NCI-H2171 treated with DMSO at 0.1 percent for 48 hours (cell line): Measurements from ENCODE around the gene ARID1B.
"Not testable (repeated sequence)": the region's sequence is repeated elsewhere in the genome, so short reads cannot be mapped to it uniquely, and the experiment has no call there.

ENCODE experiments used
- DNase-seq: peaks from one replicate; lab custom pipeline; 2025; lab: John Stamatoyannopoulos, UW

The ARID1B gene

DNA sequence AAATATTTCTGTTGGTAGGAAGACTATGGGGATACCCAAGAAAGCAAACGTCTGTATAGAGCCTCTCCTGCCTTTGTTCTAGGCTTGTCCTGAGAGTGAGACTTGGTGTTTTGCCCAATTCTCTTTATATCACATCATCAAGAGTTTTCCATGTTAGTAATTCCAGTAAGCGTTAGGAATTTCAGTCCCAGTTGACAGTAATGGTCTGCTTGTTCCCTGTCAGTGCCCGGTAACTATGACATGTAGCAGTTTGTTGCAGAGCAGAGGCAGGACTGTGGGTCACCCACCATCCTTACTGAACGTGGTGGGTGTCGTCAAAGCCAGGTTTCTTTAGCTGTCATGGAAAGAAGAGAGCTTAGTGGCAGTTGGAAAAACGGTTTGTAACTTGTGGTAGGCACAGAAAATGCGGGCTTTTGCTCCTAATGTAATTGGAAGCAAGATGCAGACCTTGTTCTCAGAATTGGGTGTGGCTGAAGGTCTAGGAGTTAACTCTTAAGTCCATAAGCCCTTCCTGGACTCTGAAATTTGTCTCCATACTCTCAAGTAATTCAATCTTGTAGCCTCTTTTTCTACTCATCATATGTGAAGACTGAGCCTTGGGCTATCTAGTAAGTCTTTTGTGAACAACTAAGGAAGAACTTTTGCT, 357.3 kb downstream of the ARID1B start:
- no peak for DNase-seq

DNA sequence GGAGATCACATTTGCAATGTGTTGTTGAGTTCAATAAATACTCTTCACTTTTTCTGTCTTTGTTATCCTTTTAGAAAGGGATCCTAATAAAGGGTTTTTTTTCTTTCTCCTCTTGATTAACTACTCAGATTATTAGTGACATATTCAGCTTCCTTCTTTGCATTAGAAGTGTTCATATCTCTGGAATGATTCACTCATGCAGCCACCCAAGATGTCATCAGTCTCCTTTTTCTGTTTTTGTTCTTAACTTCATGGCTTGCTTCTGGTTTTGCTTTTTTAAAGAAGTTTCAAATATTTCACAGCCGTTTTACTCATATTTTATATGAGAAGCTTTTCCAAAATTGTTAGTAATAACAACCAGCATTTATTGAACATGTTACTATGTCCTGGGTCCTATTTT, 358.5 kb downstream of the ARID1B start:
- DNase-seq, result no peak

DNA sequence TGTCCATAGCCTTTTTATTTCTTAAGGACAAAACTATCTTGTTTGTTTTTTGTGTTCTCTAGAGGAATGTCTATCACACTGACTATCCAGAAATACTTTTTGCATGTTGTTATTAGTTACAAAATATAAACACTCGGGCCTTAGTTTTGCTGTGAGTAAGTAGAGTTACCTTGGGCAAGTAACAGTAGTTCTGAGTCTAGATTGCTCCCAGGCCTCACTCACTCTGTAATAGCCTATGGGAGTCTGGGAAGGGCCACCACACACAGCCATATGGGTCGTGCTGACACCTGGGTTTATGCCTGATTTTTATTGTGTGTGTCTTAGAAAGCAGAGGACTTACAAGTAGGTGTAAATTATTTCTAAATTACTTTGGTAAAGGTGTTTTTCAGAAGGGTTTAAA, 360.3 kb downstream of the ARID1B start:
- no peak for DNase-seq

DNA sequence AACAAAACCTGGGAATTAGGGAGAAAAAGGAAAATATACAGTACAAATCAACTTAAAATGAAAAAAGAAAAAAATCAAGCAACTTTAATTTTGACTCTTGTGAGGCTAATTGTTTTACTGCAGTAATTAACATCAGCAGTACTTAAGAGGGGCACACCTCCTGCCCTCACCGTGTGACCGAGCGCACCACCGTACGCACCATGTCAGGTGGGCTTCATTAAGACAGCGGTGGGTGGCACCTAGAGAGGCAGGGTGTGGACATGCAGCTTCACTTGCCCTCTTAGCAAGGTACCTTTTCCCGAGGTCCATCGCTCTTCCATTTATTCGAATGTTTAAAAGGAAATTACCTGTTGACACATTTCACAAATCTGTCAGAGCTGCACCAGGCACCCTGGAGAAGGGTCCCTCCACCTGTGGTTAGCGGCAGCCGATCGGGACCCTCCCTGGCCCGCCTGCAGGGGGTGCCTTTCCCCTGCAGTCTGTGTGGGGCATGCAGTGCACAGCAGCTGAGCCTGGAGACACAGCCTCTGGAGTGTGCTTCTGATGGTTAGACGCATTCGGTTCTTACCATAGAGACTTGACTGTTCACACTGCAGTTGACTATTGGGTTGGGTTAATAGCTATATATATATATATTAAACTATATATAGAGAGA, 362.0 kb downstream of the ARID1B start:
- DNase-seq, result no peak

DNA sequence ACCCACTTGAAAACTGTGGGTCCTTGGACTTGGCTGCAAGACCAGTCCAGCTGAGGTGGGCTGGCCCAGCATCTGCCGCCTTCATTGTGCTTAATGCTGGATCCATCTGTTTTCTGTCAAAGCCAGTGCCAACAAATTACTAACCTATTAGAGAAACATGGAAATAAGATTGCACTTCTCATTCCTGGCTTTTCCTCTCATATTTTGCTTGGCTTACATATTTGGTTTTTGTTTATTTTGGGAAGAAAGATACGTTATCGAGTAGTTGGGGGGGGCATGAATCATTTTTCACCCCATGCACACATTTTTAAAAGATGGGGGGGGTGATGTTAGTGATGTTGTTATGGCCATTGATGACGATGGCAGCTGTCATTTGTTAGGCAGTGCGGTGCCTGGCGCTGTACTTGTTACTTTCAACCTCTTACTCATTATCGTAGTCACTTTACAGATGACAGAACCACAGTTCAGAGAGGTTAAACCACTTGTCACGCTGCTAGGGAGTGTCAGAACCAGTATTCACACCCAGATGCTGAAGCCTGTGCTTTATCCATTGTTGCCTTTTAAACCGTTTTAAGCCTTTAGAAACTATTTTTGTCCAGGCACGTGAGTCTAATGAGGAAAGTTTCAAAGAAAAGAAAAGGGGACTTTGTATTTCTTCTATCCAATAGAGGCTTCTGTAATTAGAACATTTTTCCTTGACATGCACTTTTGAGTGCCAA, 366.2 kb downstream of the ARID1B start:
- DNase-seq, result no peak

DNA sequence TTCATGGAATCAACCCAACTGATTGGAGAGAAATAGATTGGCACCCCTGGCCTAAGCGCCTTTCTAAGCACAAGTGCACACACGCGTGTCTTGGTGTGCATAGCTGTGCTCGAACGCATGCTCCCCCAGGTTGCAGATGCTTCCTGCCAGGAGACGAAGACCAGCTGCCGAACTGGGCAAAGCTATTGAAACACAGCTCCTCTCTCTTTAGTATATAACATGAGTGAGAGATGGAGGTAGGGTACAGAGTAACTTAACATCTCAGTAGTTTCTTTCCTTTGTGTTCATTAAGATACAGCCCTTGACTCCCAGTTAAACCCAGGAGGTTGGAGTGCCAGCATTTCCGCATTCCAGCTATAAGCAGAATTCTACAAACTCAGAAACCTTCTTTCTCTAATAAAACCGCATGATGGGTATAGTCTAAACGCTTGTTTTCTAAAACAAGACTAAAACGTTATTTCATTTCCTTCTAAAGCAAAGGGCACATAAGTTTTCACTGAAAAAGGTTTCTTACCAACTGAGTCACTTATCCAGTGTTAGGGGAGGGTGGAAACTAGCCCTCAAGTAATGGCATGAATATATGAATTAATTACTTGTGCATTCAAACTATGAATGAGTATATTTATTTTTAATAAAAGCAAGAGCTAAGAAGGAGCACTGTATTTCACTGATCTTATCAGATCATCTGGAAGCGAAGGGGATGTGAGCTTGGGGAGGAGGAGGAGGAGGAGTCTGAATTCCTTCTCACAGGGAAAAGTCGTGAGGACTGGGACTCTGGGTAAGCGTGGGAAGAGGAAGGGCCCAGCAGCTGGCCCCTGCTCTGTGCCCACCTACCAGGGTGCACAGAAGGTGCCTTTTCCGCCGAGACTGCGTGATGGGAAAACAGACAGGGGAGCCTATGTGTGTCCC, 367.0 kb downstream of the ARID1B start:
- no peak for DNase-seq

DNA sequence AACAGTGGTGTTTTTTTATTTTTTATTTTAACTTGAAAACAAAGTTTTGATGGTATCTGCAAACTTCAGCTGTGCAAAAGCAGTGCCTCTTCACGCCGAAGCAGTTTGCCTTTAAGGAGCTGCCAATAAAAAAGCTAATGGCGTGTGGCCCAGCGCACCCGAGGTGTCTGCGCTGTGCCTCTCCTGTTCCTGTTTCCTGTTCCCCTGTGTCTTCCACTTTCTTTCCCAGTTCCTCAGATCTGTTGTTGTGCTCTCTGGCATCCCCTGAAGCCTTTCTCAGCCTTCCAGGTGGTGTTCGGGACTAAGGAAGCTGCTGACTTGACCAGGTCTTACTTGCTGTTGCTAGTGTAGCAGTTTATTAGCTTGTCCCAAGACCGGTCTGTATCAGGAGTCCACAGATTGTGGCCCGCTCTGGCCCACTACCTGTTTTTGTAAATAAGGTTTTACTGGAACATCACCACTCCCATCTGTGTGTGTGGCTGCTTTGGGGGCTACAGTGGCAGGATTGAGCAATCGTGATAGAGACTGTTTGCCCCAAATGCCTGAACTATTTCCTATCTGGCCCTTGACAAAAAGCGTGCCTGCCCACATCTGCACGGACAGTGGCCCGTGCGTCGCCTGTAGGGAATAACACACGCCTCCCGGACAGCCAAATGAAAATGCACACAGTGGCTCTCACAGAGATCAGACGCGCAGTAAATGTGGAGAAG, 367.8 kb downstream of the ARID1B start:
- no peak for DNase-seq

DNA sequence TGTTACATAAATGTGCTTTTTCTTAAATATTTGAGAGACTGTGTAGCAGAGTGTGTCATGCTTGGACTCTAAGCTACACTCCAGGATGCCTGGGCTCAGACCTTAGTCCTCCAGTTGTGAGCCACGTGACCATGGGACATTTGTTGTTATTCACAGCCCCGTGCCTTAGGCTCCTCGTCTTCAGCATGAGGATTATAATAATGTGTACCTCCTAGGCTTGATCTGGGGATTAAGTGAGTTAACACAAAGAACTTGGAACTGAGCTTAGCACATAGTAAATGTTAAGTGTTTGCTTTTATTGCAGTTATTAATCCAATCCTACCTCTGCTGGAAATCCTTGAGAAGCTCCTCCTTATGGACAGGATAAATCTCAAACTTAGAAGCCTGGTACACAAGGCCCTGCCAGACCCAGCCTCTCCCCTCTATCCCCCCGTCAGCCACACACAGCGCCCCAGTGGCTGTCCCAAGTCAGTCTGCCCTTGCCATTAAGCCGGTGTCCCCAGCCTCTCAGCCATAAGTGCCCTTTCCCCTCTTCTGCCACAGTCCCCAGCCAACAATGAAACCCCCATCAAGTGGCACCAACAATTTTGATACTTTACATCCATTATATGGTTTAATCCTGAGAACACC, 368.6 kb downstream of the ARID1B start:
- no peak for DNase-seq

DNA sequence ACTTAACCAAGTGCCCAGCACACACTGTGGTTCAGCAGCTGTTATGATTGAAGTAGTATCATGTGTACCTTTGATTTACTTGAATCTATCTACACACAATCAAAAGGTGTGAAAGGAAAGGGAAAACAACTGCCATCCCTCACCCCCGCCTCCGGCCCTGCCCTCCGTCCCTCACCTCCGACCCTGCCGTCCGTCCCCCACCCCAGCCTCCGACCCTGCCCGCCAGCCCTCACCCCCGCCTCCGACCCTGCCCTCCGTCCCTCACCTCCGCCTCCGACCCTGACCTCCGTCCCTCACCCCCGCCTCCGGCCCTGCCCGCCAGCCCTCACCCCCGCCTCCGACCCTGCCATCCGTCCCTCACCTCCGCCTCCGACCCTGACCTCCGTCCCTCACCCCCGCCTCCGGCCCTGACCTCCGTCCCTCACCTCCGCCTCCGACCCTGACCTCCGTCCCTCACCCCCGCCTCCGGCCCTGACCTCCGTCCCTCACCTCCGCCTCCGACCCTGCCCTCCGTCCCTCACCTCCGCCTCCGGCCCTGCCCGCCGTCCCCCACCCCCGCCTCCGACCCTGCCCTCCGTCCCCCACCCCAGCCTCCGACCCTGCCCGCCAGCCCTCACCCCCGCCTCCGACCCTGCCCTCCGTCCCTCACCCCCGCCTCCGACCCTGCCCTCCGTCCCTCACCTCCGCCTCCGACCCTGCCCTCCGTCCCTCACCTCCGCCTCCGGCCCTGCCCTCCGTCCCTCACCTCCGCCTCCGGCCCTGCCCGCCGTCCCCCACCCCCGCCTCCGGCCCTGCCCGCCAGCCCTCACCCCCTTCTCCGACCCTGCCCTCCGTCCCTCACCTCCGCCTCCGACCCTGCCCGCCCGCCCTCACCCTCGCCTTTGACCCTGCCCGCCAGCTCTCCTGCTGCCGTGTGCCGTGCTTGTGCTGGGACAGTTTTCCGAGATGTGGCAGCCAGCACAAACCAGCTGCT, 370.2 kb downstream of the ARID1B start:
- DNase-seq, result not testable (repeated sequence)

DNA sequence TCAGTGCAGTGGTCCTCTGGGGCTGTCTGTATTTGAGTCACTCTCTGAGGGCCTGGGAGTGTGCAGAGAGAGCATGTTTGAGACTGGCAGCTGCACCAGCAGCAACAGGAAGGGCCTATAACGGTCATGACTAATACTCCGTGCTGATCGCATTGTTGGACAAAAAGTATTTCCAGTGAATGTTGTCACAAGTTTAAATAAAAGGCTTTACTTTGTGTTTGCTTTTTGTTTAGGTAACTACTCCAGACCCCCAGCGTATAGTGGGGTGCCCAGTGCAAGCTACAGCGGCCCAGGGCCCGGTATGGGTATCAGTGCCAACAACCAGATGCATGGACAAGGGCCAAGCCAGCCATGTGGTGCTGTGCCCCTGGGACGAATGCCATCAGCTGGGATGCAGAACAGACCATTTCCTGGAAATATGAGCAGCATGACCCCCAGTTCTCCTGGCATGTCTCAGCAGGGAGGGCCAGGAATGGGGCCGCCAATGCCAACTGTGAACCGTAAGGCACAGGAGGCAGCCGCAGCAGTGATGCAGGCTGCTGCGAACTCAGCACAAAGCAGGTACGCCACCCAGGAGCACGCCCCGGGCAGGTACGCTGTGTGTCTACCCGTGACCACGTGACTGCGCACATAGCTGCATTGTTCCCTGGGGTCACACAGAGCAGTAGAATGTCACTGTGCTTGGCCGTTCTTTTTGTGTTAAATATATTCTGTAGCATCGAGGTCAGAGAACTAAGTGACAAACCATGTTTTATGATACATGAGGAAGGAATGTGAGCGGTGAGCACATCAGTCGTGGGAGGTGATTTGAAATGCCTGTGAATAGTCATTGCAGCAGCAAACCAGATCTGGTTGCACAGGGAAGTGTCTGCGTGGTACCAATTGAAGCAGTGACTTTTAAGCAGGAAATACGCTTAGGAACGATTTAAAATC, 371.5 kb downstream of the ARID1B start:
- DNase-seq, result peak; percentile 95

DNA sequence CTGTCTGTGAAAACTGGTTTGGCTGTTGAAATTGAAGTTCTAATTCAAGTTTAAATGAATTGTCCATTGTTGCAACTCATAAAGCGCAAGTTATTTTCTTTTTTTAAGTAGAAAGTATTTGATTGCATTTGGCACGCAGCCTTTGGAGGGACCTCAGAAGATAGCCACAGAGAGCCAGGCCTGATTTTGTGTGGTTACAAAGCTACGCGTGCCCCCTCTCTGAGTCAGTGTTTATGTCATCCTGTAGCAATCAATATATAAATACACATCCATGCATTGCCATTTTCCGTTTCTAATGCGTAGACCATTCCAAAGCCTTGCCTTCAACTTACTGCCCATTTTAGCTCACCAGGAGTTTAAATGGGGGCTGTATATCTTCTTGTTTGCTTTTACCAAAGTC, 372.9 kb downstream of the ARID1B start:
- DNase-seq, result no peak

DNA sequence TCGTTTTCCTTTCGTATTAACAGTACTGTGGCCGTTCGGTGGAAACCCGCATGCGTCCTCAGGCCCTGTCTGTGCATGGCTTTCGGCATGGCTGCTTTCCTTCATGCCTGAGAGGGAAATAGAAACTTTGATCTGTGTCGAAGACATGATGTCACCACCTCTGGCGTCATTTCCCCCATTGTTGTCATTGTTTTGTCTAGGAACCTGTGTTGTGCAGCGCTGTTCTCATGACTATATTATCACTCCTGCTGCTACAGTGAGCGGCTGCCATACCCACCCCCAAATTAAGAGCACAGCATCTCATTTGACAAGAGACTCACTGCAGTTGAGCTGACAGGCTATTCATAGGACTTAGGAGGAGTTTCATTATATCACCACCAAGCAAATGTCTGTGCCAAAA, 373.9 kb downstream of the ARID1B start:
- DNase-seq, result no peak

DNA sequence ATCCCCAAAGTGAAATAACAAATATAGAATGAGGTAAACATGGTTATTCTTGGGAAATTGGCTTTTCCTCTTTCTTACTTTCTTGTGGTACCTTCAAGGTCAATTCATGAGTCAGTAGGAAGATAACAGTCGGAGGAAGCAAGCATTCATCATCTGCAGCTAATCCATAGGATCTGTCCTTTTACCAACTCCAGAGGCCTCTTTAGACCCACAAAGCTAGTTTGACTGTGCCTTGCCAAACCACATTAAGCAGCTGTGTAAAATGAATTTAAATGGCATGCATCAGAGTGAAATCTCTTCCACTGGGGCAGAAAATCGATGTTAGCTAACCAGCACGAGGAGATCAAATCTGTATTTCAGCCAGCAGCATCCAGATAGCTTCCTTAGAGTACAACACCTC, 374.8 kb downstream of the ARID1B start:
- DNase-seq, result no peak

DNA sequence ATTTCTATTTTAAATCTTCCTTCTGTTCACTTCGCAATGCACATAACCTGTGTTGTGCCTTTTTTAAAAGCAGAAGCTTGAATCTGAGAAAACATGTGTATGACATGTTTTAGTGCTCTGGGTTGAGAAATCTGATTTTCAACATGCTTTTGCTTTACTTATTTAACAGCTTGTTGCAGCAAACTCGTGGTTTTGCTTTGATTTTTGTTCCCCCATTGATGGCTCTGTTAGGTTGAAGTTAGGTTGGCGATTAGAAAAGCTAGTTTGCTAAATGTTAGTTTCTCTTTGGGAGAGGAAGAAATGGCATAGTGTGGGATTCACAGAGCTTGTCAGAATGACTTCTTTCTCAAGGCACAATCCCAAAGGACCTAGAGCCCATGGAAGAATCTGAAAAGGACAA, 375.4 kb downstream of the ARID1B start:
- no peak for DNase-seq

DNA sequence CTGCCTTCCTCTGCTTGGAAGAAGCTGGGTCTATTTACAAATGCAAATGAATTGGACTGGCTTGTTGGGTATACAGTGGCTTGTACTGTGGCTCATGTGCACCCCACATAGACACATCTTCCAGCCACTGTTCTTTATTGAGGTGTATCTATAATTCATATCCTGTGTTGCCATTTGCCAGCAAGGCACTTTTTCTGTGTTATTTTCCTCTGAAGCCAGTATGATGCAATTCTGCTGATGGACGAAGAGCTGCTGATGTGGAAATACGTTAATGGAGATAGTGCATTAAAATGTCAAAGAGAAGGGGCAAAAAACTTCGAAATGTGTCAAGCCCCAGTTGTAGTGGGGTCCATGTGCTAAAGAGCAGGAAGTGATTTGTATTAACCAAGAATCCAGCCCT, 378.6 kb downstream of the ARID1B start:
- DNase-seq, result no peak

DNA sequence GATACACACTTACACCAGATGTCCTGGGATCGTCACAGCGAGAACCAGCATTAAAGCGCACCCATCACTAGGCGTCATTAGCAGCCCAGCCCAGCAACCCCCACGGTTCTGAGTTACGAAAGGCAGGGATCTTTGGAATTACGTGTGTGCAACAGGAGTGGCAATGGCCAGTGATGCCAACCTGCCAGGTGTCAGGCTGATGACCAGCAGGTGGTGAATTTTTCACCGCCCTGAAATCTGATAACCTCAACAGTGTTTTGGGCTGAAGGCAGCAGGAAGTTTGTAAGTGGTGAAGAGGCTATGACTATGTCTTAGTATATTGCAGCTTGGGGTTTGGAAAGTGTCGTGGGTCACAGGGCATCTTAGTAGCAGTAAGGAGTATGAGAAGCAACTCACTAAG, 380.1 kb downstream of the ARID1B start:
- peak; percentile 47 for DNase-seq

DNA sequence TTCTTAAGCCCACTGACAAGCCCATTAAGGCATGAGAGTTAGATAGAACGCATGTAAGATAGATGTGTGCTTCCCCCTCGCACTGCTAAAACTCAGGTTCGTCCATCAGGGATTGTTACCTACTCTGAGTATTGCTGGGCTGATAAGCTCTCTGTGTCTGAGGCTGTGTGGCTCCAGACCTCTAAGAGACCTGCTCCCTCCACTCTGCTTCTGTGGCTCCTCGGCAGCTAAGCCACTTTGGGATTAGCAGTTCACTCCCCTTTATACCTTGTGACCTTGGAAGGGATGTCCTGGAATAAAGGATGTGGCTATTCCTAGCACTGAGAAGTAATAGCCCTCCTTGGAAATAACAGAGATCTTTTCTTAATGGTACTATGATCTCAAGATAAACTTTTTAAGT, 381.3 kb downstream of the ARID1B start:
- DNase-seq, result no peak

DNA sequence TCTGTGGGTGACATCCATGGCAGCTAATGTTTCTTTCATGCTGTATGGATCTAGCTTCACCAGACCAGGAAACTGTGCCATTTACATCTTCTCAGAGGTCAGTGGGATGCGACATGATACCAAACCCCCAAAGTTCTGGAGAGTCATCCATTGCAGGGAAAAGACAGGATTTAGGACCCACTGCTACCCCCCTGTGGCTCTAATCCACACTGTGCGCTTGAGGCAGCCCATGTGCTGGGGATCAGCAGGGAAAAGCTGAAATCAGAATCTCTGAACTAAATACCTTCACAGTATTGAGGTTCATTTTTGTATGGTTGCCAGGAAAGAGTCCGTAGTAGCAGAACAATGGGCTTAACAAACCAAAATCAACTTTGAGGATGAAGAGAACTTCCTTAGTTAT, 381.7 kb downstream of the ARID1B start:
- DNase-seq, result no peak

DNA sequence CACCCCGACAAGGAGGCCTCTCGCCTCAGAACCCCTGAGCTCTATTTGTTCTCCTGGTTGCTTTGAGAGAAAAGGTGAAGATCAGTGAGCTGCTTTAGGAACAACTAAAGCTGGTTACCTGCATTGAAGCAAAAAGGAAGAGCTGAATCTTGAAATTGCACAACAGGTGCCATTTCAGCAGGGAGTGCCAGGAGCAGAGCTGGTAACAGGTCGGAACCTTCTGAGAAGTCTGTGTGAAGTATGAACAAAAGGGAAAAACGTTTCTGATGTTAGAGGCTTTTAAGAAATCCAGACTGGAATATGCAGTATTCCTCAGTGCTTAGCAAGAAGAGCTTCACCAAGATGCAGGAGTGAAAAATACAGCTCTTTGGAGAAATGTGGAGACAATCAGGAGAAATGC, 382.2 kb downstream of the ARID1B start:
- DNase-seq, result no peak
